MM.1S (cell line): Measurements from ENCODE around the gene UQCC2.

Experiments
- DNase-seq: peaks from one replicate; pipeline ENCODE4 v3.0.0-alpha.2; 2015
- H2AFZ ChIP-seq: fragments of 300-600 bp; sonication (generic); 2 replicates; pipeline ENCODE4 v1.6.0; 2016; ENCODE audit warnings: antibody characterized with exemption, low read length
- H3F3A ChIP-seq: fragments of 300-600 bp; sonication (generic); 2 replicates; pipeline ENCODE4 v1.6.1; 2016; ENCODE audit warnings: mild to moderate bottlenecking, antibody characterized with exemption, low read length, moderate library complexity, mixed read lengths; ENCODE audit not compliant: insufficient read depth
- H3K27ac ChIP-seq: fragments of 300-600 bp; sonication (generic); 2 replicates; pipeline ENCODE4 v1.5.1; 2016; ENCODE audit warnings: mild to moderate bottlenecking, low read length
- H3K27me3 ChIP-seq: fragments of 300-600 bp; sonication (generic); replicated peaks from 2 replicates; pipeline ENCODE4 v1.6.0; 2016; ENCODE audit warnings: low read length; ENCODE audit not compliant: insufficient read depth
- H3K36me3 ChIP-seq: fragments of 300-600 bp; sonication (generic); replicated peaks from 2 replicates; pipeline ENCODE4 v1.6.1; 2016; ENCODE audit warnings: mild to moderate bottlenecking, low read length, mixed read lengths; ENCODE audit not compliant: insufficient read depth
- H3K4me1 ChIP-seq: fragments of 300-600 bp; sonication (generic); 2 replicates; pipeline ENCODE4 v1.6.1; 2016; ENCODE audit warnings: low read length, mixed read lengths
- H3K4me2 ChIP-seq: fragments of 300-600 bp; sonication (generic); 2 replicates; pipeline ENCODE4 v1.6.0; 2016; ENCODE audit warnings: low read depth, low read length
- H3K4me3 ChIP-seq: fragments of 300-600 bp; sonication (generic); 2 replicates; pipeline ENCODE4 v1.5.1; 2016; ENCODE audit warnings: low read length, mixed read lengths
- H3K79me2 ChIP-seq: fragments of 300-600 bp; sonication (generic); 2 replicates; pipeline ENCODE4 v1.6.1; 2016; ENCODE audit warnings: mixed run types, low read length, mixed read lengths
- H3K9ac ChIP-seq: fragments of 300-600 bp; sonication (generic); 2 replicates; pipeline ENCODE4 v1.6.1; 2016; ENCODE audit warnings: low read length, mixed read lengths
- H3K9me2 ChIP-seq: fragments of 300-600 bp; sonication (generic); replicated peaks from 2 replicates; pipeline ENCODE4 v1.6.1; 2016; ENCODE audit warnings: mild to moderate bottlenecking, low read length, mixed read lengths; ENCODE audit not compliant: insufficient read depth
- H3K9me3 ChIP-seq: fragments of 300-600 bp; sonication (generic); replicated peaks from 2 replicates; pipeline ENCODE4 v1.6.1; 2016; ENCODE audit warnings: mild to moderate bottlenecking, low read length, mixed read lengths; ENCODE audit not compliant: insufficient read depth
- H4K20me1 ChIP-seq: fragments of 300-600 bp; sonication (generic); 2 replicates; pipeline ENCODE4 v1.6.1; 2016; ENCODE audit warnings: mild to moderate bottlenecking, low read length, moderate library complexity, mixed read lengths; ENCODE audit not compliant: insufficient read depth
- CTCF ChIP-seq: fragments of 300-600 bp; sonication (generic); IDR thresholded peaks from 2 replicates; pipeline ENCODE4 v1.5.1; 2016; ENCODE audit warnings: antibody characterized with exemption, low read length, mixed read lengths
- EZH2 ChIP-seq: fragments of 300-600 bp; sonication (generic); optimal IDR thresholded peaks from 2 replicates; pipeline ENCODE3; 2017; ENCODE audit warnings: low read depth, mild to moderate bottlenecking, antibody characterized with exemption, low read length, mixed read lengths
- EZH2phosphoT487 ChIP-seq: fragments of 300-600 bp; sonication (generic); IDR thresholded peaks from 2 replicates; pipeline ENCODE4 v1.6.1; 2018; ENCODE audit warnings: antibody characterized with exemption, low read length

Gene UQCC2

GRCh38 chr6:33692078-33692759 is 19.3 kb downstream of the UQCC2 start:
- Histone ChIP-seq H3K9me3 (no peaks in the 10 kb centered on the region), H3K9me2 (no peaks in the 10 kb centered on the region), H3K4me3 (no peak overlapping the region), H3K36me3 (peaks cover 5% of the 10 kb centered on the region; the same call in 1 of the 2 replicates), H3F3A (0 out of 2 replicates have a peak, but pooled peaks cover 6% of the 10 kb centered on the region), H3K4me2 (no peak overlapping the region), H3K27me3 (no peaks in the 10 kb centered on the region), H2AFZ (no peak overlapping the region), H3K27ac (no peak overlapping the region), H3K79me2 (no peaks in the 10 kb centered on the region), H4K20me1 (no peaks in the 10 kb centered on the region), H3K9ac (no peak overlapping the region), H3K4me1 (no peaks in the 10 kb centered on the region)
- no peak for DNase-seq
- TF ChIP-seq CTCF = no peak
- no peak for TF ChIP-seq EZH2
- no peak for TF ChIP-seq EZH2phosphoT487

GRCh38 chr6:33691456-33692077 is 19.9 kb downstream of the UQCC2 start:
- Histone ChIP-seq H2AFZ (no peak overlapping the region), H3K79me2 (no peaks in the 10 kb centered on the region), H3F3A (no peaks in the 10 kb centered on the region), H4K20me1 (no peaks in the 10 kb centered on the region), H3K4me1 (no peaks in the 10 kb centered on the region), H3K27me3 (no peaks in the 10 kb centered on the region), H3K9me3 (no peaks in the 10 kb centered on the region), H3K36me3 (peaks cover 2% of the 10 kb centered on the region; the same call in 1 of the 2 replicates), H3K4me2 (no peak overlapping the region), H3K27ac (no peak overlapping the region), H3K9me2 (no peaks in the 10 kb centered on the region), H3K9ac (no peak overlapping the region), H3K4me3 (no peak overlapping the region)
- DNase-seq = no peak
- no peak for TF ChIP-seq EZH2phosphoT487
- TF ChIP-seq CTCF = no peak
- no peak for TF ChIP-seq EZH2

GRCh38 chr6:33690766-33691165 is 20.7 kb downstream of the UQCC2 start:
- no peak for DNase-seq
- Histone ChIP-seq H3K27ac (no peak overlapping the region), H3K9ac (no peak overlapping the region), H3K79me2 (no peaks in the 10 kb centered on the region), H3F3A (no peaks in the 10 kb centered on the region), H2AFZ (no peak overlapping the region), H3K4me2 (no peak overlapping the region), H3K27me3 (no peaks in the 10 kb centered on the region), H3K9me2 (no peaks in the 10 kb centered on the region), H3K9me3 (no peaks in the 10 kb centered on the region), H4K20me1 (no peaks in the 10 kb centered on the region), H3K4me3 (no peak overlapping the region), H3K4me1 (no peaks in the 10 kb centered on the region), H3K36me3 (no peaks in the 10 kb centered on the region; the same call in 1 of the 2 replicates)
- TF ChIP-seq EZH2phosphoT487 (no peak), EZH2 (no peak), CTCF (no peak)
